Vagina (tissue), 2 donors: ENCODE data around the gene VMO1.

Source experiments
- CTCF ChIP-seq, 3 experiments: fragments of 450-650 bp in 2 of 3; fragments of 200-600 bp in 1 of 3; sonication (generic) in 1 of 3; IDR thresholded peaks; one replicate each; pipeline ENCODE4 v1.5.1; 2017 to 2019; ENCODE audit warnings: antibody characterized with exemption in 3 of 3, mild to moderate bottlenecking in 2 of 3, moderate library complexity in 2 of 3
- POLR2A ChIP-seq, 2 donors: fragments of 450-650 bp; IDR thresholded peaks; one replicate each; pipeline ENCODE4 v1.6.1; 2017; ENCODE audit warnings: antibody characterized with exemption in 2 of 2, mild to moderate bottlenecking in 2 of 2, moderate library complexity in 2 of 2
- POLR2AphosphoS5 ChIP-seq, 2 donors: sonication (generic); formaldehyde crosslinking; IDR thresholded peaks; one replicate each; pipeline ENCODE4 v1.9.0; 2017; ENCODE audit warnings: antibody characterized with exemption in 2 of 2, mild to moderate bottlenecking in 2 of 2, low read depth in 1 of 2; ENCODE audit not compliant: insufficient read depth in 1 of 2

DNA sequence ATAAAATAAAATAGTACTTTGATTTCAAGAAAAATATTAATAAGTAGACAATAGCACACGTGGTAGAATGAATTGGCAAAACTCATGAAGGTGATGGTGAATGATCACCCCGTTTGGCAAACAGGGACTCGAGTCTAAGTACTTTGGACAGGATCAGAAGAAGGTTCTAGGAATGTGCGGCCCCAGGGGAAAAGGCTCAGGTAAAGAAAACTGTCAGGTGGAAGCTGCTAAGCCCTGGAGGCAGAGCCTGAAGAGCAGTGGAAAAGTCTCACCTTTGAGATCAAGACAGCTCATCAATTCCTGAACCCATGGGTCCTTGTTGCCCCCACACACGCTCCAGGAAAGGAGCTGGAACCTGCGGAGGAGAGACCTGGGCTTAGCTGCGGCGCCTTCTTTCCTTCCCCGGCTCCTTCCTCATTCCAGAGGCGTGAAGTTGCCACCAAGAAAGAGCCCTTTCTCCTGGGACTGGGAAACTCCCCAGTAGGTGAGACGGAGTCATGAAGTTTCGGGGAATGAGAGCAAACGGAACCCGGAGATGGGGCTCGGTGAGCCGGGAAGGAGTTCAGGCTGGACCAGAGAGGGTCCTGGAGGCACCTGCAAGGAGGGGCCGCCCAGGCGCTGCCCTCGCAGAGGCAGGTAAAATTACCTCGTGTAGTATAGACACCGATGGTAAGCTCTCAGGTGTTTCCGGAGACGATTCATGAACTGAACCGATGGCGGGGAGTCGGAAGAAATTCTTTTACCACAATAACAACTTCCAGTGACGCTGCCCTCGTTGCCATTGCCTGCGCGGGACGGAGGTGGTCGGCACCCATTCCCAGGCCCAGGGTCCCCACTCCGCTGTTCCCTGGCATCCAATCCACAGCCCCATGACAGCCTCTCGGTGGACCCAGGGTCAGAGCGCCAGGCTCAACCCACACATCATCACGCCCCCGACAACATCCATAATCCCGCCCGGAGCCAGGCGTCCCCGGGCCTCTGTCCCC, 47.7 kb downstream of the VMO1 start:
- no peak for TF ChIP-seq CTCF (IDR thresholded peaks at IDR 0.05)
- TF ChIP-seq POLR2AphosphoS5 (IDR thresholded peaks at IDR 0.05; ENCODE audit: insufficient read depth in 1 of 2, low read depth in 1 of 2), result no peak
- no peak for TF ChIP-seq POLR2A (IDR thresholded peaks at IDR 0.05)
